Measurements from ENCODE around the gene SPARCL1.

Gene SPARCL1

GRCh38 chr4:87499403-87500091 lies 29.6 kb downstream of the SPARCL1 start:
- no peak for TF ChIP-seq CTCF (conservative IDR thresholded peaks at IDR 0.05)
- H3K27ac ChIP-seq = peak overlapping the region; percentile 90

GRCh38 chr4:87498446-87498900 lies 30.7 kb downstream of the SPARCL1 start:
- H3K27ac ChIP-seq = peak overlapping the region; percentile 90
- no peak for TF ChIP-seq CTCF (conservative IDR thresholded peaks at IDR 0.05)

GRCh38 chr4:87497578-87497977 lies 31.6 kb downstream of the SPARCL1 start:
- H3K27ac ChIP-seq = peak overlapping the region; percentile 90
- TF ChIP-seq CTCF (conservative IDR thresholded peaks at IDR 0.05) = no peak

- TF ChIP-seq CTCF (conservative IDR thresholded peaks at IDR 0.05) = peak; percentile 34
- peak overlapping the region; percentile 90 for H3K27ac ChIP-seq
Measured at GRCh38 chr4:87497159-87497558, 32.0 kb downstream of the SPARCL1 start.

- TF ChIP-seq CTCF (conservative IDR thresholded peaks at IDR 0.05) = no peak
- H3K27ac ChIP-seq = peak overlapping the region; percentile 94
Measured at GRCh38 chr4:87493115-87493514, 36.1 kb downstream of the SPARCL1 start.

GRCh38 chr4:87491851-87492250 lies 37.3 kb downstream of the SPARCL1 start:
- H3K27ac ChIP-seq = peak overlapping the region; percentile 94

GRCh38 chr4:87491436-87491835 lies 37.7 kb downstream of the SPARCL1 start:
- H3K27ac ChIP-seq = peak overlapping the region; percentile 94
- no peak for TF ChIP-seq CTCF (conservative IDR thresholded peaks at IDR 0.05)

- no peak overlapping the region; the same call in 1 of the 2 replicates for H3K27ac ChIP-seq
- no peak for TF ChIP-seq CTCF (conservative IDR thresholded peaks at IDR 0.05)
Measured at GRCh38 chr4:87490664-87491369, 38.4 kb downstream of the SPARCL1 start.

All from VCaP (cell line).